NCI-H446 treated with DMSO at 0.1 percent for 48 hours (cell line): ENCODE data around the gene NOTCH2.
"Not testable (repeated sequence)": the region's sequence is repeated elsewhere in the genome, so short reads cannot be mapped to it uniquely, and the experiment has no call there.

ENCODE experiments used
- DNase-seq: peaks from one replicate; lab custom pipeline; 2025; lab: John Stamatoyannopoulos, UW

NOTCH2 gene

DNA sequence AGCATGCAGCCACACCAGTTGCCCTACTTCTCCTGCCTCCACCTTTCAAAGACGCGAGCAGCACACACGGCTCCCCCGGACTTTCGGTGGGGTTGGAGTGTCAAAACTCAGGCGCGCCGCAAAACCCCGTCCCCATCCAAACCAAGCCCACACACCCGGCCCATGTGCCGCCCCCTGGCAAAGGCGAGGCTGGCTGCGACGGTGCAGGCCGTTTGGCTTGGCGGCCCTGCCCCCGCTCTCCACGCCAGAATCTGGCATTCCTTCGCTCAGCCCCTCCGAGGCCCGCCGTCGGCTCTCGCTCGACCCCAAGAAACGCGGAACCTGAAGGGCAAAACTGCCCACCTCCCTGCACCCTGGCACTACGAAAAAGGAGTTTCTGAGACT lies 787 bp downstream of the NOTCH2 start:
- DNase-seq = not testable (repeated sequence)

DNA sequence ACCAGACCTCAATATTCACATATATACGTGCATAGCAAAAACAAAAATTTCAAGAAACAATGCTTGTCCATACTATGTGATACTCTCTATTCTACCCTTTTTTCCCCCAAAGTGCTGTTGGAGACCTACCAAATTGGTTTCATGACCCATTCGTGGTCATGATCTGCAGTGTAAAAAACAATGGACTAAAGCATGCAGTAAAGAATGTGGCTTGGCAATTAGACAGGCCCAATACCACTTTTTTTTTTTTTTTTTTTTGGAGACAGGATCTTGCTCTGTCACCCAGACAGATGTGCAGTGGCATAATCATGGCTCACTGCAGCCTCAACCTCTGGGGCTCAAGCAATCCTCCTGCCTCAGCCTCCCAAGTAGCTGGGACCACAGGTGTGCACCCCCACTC lies 21.3 kb downstream of the NOTCH2 start:
- DNase-seq = not testable (repeated sequence)

DNA sequence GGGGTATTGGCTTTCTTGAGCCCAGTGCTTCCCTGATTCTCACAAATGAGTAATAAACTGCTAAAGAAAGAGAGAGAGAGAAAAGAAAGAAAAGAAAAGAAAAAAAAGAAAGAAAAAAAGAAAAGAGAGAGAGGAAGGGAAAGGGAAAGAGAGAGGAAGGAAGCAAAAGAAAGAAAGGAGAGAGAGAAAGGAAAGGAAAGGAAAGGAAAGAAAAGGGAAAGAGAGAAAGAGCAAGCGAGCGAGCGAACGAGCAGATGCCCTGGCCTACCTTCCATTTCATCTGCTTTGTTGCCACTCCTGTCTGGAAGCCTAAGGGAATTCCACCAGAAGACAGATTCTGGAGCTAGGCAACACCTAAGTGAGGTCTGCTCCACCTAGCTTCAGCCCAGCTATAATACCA lies 27.7 kb downstream of the NOTCH2 start:
- DNase-seq = not testable (repeated sequence)

DNA sequence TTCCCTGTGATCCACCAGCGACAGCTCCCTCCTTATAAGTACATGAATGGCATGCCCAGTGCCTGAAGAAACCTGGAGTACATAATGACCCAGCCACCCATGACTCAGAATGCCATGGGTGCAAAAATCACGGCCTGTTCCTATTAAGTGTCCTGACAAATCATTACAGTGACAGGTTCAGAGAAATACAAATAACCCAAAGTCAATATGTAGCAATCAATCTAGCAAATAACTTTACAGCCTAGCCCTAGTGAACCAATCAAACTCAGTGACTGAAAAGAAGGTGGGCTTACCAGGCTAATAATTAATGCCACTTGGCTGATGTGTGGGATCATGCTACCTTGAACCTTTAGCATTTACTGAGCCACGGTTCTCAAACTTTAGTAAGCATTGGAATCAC lies 37.2 kb downstream of the NOTCH2 start:
- not testable (repeated sequence) for DNase-seq

DNA sequence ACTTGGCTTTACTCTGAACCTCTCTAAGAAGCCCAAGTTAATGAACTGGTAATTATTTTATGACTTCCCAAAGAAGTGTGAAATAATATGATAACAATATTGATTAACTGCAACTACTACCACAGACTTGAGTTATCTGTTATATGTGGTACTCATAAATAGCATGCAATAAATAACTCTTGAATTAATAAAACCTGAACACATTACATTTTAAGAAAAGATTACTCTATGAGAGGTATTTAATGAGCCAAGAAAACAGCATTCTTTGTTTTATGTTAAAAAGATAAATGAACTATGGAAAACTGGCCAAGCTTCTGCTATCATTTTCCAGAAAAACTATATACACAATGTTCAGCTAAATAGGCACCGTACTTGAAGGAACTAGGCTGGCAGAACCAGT lies 45.7 kb downstream of the NOTCH2 start:
- DNase-seq = not testable (repeated sequence)

DNA sequence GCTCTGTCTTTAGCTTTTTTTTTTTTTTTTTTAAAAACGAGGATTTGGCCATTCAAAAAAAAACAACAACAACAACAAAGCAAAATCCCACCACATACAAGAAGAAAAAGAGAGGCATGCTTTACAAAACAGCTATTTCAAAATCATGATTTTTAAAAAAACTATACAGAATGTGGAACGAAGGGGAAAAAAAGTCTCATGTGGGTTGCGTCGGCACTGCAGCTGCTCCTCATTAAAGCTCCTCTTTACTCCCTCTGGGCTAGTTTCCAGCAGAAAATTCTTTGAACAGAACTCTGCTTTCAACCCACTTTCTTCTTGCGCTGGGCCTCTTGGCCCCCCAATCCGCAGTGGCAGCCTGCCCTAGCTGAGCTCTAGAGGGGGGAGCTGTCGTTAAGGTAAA lies 54.5 kb downstream of the NOTCH2 start:
- DNase-seq = not testable (repeated sequence)

DNA sequence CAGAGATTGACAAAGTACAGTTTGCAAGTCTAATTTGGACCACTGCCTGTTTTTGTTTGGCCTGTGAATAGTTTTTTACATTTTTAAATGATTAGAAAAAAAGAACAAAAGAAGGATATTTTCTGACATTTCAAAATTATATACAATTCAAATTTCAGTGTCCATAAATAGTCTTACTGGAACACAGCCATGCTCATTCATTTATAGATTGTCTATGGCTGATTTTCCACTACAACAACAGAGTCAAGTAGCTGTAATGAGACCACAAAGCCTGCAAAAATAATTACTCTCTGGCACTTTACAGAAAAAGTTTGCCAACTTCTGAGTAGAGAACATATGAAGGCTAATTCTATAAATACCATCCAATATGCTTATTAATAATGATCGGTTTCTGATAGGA lies 61.1 kb downstream of the NOTCH2 start:
- DNase-seq = not testable (repeated sequence)

DNA sequence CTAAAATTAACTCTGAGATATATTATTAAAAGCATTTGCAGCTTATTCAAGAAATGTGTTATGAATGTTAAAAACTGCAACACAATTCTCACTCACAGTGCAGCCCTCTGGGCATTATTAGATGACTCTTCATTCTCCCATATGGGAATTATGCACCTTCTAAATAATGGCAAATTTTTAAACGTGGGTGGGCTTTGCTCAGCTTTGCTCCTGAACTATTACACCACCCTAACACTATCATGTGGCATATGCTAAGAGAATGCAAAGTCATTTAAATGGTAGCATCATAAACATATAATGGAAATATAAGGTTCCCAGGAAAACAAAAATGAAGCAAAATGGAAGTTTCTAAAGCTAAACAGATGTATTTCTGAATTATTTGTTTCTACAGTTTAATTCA lies 61.6 kb downstream of the NOTCH2 start:
- DNase-seq = not testable (repeated sequence)

DNA sequence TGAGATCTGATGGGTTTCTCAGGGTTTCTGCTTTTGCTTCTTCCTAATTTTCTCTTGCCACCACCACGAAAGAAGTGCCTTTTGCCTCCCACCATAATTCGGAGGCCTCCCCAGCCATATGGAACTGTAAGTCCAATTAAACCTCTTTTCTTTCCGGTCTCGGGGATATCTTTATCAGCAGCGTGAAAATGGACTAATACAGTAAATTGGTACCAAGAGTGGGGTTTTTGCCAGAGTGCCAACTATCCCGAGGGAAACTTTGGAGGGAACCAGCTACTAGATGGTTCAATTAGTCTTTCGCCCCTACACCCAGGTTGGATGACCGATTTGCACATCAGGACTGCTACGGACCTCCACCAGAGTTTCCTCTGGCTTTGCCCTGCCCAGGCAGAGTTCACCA lies 68.4 kb downstream of the NOTCH2 start:
- not testable (repeated sequence) for DNase-seq

DNA sequence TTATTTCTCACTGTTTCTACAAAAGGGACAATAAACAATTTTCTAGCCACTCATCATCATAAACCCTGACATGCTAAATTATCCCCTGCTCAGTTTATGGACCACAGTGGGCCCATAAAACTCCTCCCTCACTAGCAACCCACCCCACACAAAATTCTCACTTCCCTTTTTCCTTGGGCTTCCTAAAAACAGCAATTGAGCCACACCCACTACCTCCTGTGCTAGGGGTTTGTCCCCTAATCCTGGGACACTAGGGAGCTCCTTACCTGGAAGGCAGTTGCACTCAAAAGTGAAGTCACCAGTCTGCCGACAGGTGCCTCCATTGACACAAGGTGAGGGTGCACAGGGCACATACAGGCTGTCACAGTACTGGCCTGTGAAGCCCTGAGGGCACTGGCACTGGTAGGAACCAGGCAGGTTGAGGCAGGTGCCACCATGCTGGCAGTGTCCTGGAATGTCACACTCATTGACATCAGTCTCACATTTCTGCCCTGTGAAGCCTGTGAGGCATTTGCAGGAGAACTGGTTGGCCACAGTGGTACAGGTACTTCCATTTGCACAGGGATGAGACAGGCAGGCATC lies 72.6 kb downstream of the NOTCH2 start:
- not testable (repeated sequence) for DNase-seq

DNA sequence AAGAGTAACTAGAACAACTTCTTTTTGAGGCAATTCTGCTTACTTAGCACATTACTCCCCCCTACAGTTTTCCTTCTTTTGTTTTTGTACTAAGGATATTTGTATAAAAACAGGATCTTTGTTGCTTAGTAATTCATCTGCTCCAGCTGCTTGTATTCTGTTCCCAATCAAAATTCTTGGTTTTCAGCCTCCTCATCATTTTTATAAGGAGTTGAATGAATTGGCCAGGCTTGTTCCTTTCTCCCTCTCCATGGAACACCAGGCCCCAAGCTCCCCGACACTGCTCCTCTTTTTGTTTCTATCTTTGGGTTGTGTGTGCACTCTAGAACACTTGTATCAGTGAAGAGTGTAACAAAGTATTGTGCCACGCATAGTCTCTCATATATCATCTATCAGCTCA lies 73.5 kb downstream of the NOTCH2 start:
- DNase-seq = not testable (repeated sequence)

DNA sequence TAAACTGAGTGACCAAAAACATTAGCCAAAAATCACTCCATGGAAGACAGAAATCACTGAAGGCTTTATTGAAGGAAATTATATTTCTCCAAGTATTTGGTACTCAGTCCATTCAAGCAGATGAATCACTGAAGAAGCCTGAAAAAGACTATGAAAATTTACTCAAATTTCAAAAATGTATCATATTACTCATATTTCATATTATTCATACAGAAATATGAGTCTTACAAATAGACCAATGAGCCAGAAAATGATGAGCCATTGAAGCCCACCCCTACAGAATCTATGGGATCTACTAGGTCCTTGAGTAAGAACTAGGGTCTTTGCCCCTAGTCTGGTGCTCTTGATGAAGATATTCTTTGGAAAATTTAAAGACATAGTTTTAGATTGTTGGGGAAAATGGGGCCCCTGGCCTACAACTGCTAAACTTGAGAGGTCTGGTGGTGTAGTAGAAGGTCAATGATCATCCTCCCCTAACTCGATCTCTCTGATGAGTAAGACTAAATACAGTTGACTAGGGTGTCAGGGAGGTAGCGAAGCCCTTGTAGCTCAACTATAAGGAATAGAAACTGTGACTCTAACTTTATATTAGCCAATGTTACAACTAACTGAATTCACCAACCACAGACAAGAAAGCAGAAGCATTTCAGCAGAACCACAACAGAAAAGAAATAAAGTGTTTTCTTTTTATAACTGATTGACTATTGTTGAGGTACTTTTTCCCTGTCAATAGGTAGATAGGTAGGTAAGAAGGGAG lies 81.0 kb downstream of the NOTCH2 start:
- DNase-seq = no peak

DNA sequence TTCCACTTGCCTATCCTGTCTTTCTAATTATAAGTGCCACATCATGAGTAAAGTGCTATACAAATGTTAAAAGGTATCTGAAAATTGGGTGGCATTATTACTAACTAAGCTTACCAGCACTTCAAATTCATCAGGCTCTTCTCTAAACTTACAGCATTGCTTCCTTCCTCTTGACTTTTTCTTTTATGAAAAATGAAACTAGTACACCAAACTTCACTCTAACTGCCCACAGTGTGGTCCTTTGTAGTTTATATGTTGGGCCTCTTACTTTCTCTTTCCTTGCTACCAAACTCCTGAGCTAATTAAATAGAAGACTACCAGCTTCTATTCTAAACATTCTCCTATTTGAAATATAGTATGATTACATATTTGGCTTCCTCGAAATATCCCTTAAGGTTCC lies 81.8 kb downstream of the NOTCH2 start:
- DNase-seq = no peak

DNA sequence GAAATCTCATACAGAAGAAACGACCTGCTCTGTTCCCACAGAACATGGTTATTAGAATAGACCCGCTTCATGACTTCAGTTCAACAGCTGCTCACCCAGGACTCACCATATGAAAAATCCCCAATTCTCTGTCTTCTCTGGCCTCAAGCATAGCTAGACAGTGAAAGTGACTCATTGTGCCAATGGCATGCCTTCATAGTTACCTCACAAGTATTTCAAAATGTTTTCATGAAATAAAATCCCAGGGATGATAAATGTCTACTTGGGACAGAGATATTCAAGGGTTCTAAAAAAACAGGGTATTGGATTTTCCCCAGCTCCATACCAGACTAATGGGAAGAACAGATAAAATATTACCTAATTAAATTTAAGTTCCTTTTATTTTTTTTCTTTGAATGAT lies 82.3 kb downstream of the NOTCH2 start:
- no peak for DNase-seq

DNA sequence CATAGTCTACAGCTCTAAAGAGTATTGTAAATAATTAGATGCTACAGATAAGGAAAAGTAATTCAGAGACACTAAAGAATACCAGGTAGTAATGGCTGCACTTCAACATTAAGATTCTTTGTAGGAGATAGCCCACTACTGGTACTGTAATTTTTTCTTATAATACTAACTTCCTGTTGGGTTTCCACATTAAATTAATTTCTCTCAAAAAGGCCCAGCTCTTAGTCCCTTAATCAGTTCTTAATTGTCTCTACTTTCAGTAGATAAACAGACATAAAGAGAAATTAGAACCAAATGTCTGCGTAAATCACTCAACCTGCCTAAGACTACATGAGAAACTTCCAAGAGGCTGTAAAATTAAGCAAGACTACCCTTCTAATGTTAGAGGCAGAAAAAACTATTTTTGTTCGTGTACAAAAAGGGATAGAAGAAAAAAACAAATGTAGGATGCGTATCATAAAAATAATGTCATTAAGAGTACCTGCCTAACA lies 83.4 kb downstream of the NOTCH2 start:
- no peak for DNase-seq

DNA sequence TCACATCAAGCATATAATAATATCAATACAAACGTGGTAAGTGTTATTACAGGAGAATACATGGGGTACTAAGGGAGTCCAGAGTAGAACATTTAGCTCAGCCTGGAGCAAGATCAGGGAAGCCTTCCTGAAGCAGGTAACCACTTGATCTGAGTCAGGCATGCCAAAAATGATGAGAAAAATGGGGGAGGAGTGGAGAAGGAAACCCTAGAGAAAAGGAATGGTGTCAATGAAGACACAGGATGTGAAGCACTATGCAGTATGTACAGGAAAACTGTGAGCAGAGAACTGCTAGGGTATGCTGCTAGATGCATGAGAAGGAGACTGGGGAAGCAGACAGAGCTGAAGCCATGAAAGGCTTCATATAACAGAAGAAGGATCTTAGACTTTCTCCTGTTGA lies 84.7 kb downstream of the NOTCH2 start:
- no peak for DNase-seq

DNA sequence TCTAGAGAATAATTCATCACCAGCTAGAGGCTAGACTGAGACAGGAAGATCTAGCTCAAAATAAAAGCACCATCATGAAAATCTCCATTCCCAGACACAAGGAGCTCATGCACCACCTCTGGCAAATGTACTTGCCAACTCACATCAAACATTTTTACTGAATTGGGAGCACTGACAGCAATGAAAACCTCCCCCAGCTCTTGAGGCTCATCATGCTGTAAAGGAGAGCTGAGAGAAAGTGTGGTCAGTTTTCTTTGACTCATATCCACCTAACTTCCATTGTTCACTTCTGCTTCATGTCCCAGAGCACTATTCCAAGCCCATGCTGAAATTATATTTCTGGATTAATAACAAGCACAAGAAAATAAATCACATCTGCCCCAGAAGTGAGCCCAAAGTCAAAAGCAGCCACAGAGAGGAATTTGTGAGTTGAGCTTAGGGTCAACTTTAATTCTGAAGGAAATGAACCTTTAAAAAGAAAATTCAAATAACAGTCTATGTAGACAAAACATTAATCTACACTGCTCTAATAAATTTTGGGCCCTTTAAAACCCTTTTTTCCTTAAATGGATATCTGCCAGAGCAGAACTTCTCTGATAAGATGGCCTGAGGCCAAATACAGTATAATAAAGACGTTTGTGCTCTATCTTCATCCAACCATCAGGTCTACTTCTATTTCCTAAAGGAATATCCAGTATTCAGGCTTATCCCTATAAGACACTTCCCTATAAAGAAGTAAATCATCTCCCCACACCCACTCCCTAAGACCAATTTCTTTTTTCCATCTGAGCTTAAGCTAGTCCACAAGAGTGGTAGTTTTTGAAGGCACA lies 87.3 kb downstream of the NOTCH2 start:
- DNase-seq = no peak

DNA sequence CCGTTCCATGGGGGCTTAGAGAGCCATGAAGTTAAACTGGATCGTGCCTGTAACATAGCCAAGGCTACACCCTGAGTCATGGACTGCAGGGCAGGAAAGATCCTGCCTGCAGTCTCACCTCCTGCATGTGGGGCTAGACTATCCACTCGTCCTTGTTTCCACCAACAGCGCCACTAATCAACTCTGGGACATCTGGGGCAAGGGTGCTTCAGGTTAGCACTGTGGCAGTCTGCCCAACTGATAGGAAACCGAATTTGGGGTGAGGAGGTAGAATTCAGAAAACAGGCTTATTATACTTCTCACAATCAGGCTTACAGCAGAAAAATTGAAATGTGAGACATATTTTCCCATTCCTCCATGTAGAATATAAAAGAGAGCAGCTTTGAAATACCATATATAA lies 88.0 kb downstream of the NOTCH2 start:
- DNase-seq = no peak

DNA sequence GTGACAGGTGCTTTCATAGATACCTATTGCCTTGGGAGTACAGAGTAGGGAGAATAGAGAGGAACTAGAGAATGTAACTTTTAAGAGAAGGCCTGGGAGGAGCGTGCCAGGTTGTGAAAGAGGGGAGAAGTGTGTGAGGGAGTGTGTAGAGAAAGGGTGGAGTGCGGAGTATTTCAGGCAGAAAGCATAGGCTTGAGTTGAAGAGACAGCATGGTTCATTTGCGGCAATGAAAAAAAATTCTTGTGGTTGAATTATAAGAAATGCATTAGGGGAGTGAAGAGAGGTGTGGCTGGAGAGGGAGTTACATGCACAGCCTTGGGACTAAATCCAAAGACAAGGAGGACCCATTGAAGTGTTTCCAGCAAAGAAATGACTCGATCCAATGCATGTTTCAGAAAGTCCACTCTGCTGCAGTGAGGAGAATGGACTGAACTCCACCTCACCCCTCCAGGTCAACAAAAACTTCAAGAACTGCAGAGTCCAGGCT lies 91.4 kb downstream of the NOTCH2 start:
- no peak for DNase-seq

DNA sequence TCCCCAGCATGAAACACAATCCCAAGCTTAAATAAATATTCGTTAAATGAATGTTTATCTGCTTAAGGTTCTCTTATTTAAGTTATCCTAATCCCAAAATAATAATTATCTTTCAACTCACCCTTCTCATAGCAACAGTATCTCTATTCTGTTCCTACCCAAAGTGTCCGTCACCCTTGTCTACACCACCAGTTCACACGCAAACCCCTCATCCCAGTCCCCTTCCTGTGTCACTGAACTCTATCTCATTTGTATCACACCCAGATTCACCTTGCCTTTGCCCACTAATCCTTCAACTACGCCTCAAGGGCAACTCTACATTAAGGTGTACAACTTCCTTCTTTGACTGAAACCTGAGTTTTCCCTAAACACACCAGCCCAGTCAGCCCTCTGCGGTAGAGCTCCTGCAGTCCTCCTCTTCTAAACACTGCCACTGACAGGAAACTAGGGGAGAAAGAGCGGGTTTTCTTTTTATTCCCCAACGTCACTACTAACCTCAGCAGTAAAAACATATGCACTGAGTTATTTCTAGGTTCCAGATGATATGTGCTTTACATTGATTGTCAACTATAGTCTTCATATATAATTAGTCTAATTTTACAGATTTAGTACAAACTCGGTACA lies 92.2 kb downstream of the NOTCH2 start:
- DNase-seq = not testable (repeated sequence)

DNA sequence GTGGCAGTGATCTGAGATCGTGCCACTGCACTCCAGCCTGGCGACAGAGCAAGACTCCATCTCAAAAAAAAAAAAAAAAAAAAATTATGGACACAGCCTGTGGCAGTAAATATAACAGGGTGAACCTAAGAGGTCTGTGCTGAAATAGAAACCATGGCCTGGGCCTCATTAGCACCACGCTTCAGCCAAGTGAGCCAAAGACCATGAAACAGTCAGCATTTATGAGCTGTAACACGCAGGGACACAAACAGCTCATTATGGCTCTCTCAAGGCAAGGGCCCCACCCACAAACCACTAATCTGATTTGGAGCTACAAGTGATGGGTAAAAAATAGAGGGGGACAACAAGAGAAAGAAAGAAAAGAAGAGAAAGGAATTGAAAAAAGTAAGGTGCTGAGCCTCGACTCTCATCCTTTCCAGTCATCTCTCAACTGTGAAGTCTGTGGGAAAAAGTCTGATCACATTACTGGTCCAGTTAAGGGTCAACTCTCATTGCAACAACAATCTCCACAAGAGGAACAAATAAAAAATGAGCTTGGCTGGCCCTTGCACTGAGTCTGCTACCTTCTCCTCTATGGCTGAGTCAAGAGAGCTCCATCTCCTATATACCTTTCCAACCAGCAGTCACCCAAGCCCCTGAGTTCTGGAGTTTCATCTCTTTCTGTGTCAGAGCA lies 93.7 kb downstream of the NOTCH2 start:
- not testable (repeated sequence) for DNase-seq

DNA sequence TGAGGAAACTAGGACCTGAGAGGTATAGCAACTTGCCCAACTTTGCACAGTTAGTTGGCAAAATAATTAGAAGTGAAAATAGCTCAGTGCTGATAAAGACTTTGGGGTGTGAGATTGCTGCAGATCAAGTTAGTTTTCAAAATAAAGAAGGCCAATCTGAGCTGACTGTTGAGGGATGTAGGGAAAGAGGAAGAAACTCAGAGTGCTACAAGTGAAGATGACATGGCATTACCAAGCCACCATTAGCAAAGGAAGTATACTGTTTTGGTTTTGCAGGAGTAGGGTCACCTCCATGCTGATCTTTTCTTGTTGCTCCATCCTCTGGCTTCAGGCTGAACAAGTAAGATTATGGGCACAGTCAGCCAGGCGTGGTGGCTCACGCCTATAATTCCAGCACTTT lies 94.5 kb downstream of the NOTCH2 start:
- no peak for DNase-seq
